ENCODE data around the gene ATP2B2.

The ATP2B2 gene

DNA sequence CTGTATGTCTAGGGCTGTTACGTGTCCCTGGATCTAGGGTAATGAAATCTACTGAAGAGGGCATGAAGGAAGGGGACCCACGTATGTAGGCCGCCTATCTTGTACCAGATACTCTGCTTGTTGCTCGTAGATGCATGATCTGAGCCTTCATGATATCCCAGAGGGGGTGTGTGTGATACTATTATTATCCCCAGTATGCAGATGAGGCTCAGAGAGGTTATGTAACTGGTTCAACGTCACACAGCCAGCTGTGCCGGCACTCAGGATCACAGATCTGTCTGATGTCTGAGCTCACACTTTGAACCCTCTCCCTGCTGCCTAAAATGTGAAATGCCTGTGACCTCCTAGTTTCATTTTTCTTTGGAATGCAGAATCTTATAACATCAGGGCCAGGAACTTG is 148.3 kb downstream of the ATP2B2 start:
- DNase-seq, result no peak

GRCh38 chr3:10356461-10356981 is 148.9 kb downstream of the ATP2B2 start:
- no peak for DNase-seq

GRCh38 chr3:10354361-10355015 is 150.9 kb downstream of the ATP2B2 start:
- no peak for DNase-seq

GRCh38 chr3:10353661-10354360 is 151.6 kb downstream of the ATP2B2 start:
- DNase-seq, result no peak

- no peak for DNase-seq
These were observed 152.2 kb downstream of the ATP2B2 start for GRCh38 chr3:10353160-10353559.

DNA sequence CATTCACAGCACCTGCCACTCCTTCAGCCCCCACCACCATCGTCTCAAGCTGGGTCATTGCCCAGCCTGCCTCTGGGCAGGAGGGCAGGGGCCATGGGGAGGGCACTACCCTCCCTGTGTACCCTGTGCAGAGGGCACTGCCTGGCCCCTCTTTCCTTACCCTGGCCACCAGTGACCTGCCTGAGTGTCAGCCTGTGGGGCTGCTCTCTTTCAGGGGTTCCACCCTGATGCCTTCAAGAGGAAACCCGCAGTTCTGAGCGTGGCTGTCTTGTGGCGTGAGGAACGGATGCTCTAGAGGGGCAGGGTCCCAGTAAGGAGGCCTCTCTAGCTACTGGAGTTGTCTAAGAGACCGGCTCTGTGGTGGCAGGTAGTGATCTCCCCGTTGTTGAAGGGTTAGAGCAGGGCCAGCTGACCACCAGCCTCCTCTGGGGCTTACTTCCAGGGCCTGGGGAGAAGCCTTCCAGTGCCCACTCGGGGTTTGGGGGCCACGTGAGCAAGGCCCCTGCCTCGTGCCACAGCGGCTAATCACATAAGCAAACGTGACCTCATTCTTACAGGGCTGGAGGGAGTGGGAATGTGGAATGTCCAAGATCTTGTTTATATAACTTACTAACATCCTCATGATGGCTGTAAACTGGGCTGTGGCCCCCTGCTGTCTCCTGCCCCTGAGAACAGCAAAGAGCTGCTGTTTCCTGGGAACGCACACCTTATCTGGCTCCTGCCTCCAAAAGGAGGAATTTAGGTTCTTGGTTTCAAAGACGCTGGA is 153.1 kb downstream of the ATP2B2 start:
- DNase-seq, result no peak

DNA sequence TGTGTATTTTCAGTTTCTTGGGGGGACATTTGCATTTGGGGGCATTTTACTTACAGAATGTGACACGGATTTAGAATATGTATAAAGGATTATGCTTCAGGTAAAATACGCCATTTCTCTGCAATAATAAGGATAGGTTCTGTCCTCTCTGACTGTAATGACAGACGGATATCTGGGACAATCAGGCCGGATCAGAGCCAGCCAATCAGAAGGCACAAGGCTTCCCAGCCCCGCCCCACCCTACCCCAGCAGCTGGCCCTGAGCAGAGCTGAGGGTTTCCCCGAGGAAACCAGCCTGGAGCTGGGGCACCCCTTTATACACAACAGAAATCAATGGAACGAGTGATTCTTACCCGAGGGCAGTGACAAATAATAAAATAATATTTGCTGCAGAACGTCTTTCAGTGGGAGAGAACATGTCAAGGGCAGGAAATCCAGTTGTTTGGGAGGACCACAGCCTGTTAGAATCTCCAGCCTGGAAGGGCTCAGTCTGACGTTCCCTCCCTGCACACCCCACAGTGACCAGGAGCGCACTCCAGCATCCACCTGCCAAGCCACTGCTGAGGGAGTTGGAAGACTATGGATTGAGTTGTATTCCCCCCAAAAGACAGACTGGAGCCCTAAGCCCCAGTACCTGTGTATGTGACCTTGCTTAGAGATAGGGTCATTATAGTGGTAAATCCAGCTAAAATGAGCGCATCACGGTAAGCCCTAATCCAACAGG is 154.2 kb downstream of the ATP2B2 start:
- DNase-seq, result no peak

DNA sequence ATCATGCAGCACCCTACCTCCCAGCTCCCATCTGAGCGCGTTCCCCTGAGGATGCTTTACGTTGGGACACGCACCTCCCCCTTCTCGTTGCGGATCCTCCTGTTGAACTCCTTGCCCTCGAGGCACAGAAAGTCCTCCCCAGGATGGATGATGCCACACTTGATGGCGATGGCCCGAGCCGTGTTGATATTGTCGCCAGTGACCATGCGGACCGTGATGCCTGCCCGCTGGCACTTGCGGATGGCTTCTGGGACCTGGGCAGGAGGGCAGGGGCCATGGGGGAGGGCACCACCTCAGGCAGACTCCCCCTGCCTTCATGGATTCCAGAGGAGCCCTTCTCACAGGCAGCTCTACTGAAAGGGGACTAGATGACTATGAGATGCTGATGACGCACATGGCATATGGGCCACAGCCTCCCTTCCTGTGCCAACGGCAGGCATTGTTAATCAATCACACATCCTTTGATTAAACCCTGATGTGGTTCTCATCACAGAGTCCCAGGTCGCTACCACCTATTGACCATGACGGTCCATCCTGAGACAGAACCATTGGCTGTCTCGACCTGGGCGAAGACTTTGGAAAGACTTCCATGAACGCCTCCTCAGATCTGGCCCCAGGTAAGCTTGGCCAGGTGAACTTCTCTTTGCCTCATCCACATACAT is 154.9 kb downstream of the ATP2B2 start:
- no peak for DNase-seq

GRCh38 chr3:10349801-10350200 is 155.6 kb downstream of the ATP2B2 start:
- no peak for DNase-seq

GRCh38 chr3:10348404-10348721 is 157.0 kb downstream of the ATP2B2 start:
- no peak for DNase-seq

DNA sequence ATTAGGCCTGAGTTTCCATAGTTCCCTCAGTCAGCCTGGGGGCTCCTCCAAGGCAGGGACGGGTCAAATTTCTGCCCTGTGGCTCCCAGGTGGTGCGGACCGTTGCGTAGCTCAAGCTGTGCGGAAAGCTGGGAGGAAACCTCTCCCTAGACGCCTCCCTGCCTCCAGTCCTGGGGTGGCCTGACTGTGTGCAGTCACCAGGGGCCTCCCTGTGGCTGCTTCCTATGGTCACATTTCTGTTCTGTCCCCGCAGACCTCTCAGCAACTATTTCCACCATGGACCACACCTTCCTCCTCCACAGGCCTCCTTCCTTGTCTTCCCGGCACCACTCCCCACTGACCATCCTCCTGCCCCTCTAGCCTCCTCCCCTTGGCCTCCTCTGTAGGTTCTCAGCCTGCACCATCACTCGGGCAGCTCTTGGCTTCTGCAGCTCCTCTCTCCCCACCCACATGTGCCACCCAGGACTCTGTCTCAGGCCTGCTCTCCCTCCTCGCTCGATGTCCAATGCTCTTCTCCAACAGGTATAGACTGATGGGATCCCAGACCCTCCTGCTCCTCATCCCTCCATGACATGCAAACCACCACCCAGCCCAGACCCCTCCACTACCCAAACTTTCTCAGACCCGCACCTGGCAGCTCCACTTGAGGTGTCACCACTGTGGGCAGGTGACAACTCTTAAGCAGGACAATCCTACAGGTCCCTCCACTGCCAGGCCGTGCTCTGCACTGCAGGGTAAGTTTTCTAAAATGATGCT is 157.6 kb downstream of the ATP2B2 start:
- no peak for DNase-seq

- DNase-seq, result no peak
These were observed 159.5 kb downstream of the ATP2B2 start for GRCh38 chr3:10345911-10346310.

DNA sequence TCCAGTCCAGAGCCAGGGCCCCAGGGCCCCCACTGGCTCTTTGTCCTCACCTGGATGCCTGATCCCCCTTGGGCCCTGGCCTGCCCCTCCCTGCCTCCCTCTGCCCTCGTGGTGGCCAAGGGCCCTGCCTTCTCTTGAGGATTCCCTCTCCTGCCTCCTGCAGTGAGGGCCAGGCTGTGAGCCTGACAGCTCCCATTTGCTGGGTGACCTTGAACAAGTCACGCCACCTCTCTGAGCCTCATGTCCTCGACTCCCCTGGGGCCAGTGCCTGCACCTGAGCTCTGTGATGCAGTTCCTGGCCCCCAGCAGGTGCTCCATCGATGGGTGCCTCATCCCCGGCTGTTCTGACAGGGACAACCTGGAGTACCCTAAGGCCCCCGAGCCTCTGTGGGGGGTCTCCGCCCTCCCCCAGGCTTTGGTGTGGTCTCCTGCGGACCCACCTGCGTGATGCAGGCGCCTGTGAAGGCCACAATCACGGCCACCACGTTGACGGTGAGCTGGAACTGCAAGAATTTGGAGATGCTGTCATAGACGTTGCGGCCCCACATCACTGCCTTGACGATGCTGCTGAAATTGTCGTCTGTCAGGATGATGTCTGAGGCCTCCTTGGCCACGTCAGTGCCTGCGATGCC is 160.3 kb downstream of the ATP2B2 start:
- DNase-seq, result no peak

- no peak for DNase-seq
These were observed 161.0 kb downstream of the ATP2B2 start for GRCh38 chr3:10344147-10344943.

GRCh38 chr3:10343526-10343925 is 161.9 kb downstream of the ATP2B2 start:
- DNase-seq, result no peak

- DNase-seq, result no peak
These were observed 162.6 kb downstream of the ATP2B2 start for GRCh38 chr3:10342781-10343180.

DNA sequence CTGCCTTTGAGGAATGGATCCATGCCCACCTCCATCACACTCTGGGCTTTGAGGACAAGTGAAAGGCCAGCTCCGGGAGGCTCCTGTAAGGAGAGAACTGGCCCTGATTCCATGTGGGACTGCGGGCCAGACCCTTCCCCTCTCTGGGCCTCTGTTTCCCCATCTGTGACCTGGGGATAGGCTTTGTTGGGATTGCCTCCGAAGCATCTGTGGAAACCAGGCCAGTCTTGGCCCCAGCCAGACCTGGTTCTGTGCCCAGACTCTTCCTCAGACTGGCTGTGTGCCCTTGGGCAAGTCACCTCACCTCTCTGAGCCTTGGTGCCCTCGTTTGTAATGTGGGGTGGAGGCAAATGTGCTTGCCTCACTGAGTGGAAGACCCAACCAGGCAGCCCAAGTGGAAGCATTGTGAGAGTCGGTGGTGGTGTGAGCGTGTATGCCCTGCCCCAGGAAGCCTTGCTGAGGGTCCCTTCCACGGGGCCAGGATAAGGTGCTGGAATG is 163.4 kb downstream of the ATP2B2 start:
- DNase-seq, result no peak

DNA sequence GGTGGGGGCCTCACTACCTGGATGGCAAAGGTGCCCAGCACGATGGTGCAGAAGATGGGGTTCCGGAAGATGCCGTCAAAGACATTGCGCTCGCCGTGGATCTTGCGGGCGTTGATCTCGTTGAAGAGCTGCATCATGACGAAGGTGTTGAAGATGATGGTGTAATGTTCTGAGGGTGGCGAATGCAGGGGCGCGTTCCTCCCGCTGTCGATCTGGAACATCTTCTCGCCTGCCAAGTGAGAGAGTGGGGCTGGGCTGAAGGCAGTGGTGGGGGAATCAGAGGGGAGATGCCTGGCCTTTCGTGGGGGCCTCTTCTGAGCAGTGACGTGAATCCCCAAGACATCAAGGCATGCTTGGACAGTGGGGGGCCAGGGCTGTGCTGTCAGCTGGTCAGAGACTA is 164.9 kb downstream of the ATP2B2 start:
- DNase-seq, result no peak

DNA sequence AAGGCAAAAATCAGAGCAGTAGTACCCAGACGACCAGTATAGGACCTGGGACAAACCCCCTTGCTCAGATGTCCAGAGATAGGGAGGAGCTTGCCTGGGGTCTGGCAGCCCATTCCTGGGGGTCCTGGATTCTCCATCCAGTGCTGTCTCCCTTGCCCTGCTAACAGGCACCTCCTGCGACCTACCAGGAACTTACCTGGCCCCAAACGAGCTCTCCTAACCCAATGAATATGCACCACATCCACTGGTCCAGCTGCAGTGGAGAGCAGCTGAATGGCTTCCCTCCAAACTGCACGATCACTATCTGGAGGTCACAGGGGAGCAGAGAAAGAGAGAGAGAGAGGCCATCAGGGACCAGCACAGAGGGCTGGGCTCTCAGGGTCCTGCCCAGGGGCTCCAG is 165.3 kb downstream of the ATP2B2 start:
- no peak for DNase-seq

- DNase-seq, result no peak
These were observed 165.9 kb downstream of the ATP2B2 start for GRCh38 chr3:10339376-10339955.

Data from GOT3 (cell line).